G401.6 (cell line): ENCODE measurements around the gene ATG7.
"Not testable (repeated sequence)": the region's sequence is repeated elsewhere in the genome, so short reads cannot be mapped to it uniquely, and the experiment has no call there.

Source experiments
- FAIRE-seq: peaks from 2 replicates; lab custom pipeline; 2012; peaks lifted over from hg19 to GRCh38; lab: Jason Lieb, UNC

ATG7 gene

DNA sequence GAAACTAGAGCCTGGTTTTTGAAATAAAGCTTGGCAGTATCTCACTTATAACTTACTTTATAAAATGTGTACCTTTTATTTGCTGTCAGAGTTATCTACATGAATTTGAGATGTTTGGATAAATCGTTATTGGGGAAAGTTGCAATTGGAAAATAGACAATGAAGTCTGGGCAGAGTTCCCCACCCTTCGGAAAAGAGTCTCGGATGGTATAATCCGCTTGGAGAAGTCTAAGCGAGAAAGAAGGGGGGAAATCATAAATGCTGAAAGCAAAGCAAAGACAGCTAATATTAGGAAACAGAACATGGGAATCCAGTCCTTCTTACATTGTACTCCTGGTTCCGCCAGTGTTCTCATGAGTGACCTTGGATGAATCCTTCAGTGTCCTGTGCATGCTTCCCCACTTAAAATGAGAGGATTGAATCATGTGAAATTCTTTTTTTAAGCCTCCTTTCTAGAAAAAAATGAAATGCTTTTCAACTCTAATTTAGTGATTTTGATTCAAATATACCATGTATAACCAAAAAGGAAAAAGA is 162.4 kb downstream of the ATG7 start:
- FAIRE-seq = no peak

- no peak for FAIRE-seq
These were observed 163.4 kb downstream of the ATG7 start for GRCh38 chr3:11435440-11436165.

DNA sequence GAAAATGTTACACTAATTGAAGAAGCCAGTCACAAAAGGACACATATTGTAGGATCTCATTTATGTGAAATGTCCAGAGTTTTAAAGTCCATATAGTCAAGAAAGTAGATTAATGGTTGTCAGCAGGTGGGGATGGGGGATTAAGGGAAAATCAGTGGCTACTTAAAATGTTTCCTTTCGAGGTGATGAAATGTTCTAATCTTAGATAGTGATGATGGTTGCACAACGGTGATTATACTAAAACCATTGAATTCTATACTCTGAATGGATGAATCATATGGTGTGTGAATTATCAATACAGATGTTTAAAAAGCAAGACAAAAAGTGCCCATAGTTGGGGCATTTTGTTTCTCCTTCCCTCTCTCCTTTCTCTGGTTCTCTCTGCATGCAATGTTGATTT is 164.6 kb downstream of the ATG7 start:
- FAIRE-seq = no peak

DNA sequence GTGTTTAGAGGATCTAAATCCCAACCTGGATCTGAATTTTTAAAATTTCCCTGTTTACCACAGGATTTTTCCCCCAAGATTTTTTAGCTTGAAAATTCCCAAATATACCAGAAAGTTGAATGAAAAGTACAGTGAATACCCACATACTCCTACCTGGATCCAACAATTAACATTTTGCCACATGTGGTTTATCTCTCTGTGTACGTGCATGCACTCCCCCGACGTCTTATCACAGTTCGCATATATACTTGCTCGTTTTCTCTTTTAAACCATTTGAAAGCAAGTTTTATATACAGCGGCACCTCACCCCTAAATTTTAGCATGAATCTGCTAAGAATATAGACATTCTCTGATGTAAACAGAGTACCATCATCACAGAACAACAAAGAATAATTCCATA is 165.3 kb downstream of the ATG7 start:
- no peak for FAIRE-seq

- no peak for FAIRE-seq
These were observed 166.4 kb downstream of the ATG7 start for GRCh38 chr3:11438646-11439045.

- not testable (repeated sequence) for FAIRE-seq
These were observed 169.1 kb downstream of the ATG7 start for GRCh38 chr3:11441346-11441745.

DNA sequence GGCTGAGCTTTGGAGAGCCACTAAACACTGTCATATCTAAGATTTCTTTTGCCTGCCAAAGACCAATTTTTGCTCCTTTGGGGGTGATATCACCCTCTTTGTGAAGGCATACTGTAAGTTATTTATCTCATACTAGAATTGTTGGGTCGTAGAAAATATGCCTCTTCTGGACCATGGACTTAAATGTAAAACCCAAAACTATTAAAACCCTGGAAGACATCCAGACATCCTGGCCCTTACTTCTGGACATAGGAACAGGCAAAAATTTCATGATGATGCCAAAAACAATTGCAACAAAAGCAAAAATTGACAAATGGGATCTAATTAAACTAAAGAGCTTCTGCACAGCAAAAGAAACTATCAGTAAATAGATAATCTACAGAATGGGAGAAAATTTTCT is 172.2 kb downstream of the ATG7 start:
- FAIRE-seq = no peak

GRCh38 chr3:11445193-11445592 is 173.0 kb downstream of the ATG7 start:
- FAIRE-seq = not testable (repeated sequence)

DNA sequence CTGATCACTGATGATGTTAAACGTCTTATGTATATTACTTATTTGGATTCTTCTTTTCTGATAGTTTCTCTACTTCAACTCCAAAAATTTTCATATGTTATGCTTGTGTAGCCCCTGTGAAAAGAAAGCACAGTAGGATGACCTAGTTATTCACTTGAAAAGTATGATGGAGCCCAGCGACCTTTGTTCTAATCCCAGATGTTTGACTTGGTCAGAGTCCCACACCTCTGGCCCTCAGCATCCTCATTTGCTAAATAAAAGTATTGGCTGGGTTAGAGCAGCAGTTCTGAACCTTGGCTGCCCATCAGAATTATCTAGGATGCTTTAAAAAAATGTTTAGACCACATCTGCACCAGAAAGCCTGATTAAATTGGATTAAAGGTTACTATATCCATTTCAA is 173.7 kb downstream of the ATG7 start:
- no peak for FAIRE-seq

DNA sequence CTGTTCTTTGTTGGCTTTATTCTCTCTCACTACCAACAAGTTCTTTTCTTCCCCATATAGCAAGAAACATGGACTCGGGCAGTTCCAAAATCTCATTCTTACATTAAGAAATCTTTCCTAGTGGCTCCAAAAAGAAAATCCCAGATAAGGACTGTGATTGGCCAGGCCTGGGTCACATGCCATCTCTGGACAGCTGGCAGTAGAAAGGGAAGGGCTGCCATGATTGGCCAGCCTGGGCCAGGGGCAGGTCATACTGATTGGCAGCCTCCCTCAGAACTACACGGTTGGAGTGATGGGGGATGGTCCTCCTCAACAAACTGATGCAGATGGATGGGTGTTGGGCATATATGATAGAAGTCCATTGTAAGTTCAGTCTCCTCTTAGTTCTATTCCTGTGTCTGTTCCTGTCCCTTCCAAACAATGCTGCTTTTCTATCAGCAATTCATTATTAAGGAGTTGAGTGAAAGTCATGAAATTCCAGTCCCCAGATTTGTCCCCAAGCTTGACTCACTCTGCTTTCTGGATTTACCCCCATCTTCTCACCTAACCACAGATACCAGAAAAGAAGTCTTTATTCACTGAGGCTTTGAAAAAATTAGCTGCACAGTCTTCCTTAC is 175.5 kb downstream of the ATG7 start:
- FAIRE-seq = no peak

DNA sequence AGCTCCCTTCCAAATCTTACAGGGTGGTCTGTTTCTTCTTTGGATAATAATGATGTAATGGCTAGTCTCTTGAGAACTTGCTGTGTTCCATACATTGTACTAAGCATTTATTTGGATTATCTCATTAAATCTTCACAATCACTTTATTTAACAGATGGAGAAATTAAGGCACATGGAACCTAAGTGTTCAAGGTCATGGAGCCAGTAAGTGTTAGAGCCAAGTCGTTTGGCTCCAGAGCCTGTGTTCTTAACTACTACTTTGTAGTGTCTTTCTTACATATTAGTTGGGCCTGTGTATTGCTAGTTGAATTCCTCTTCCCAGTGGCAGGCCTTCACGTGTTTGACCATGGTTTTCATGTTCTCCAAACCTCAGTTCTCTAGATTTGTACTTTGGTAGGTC is 177.8 kb downstream of the ATG7 start:
- no peak for FAIRE-seq

DNA sequence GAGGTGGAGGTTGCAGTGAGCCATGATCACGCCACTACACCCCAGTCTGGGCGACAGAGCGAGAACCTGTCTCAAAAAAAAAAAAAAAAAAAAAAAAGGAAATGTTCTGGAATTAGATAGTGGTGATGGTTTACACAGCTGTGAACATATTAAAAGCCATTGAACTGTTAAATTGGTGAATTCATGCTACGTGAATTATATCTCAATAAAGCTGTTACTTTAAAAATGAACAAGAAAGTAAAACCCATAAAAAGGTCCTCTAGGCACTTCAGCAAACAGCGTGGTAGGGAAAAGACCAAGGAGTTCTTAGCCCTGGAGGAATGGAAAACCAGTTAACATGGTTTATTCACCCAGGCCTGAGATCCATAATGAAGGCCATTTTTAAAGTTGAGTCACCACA is 180.1 kb downstream of the ATG7 start:
- no peak for FAIRE-seq

GRCh38 chr3:11452885-11453847 is 181.0 kb downstream of the ATG7 start:
- FAIRE-seq = no peak

DNA sequence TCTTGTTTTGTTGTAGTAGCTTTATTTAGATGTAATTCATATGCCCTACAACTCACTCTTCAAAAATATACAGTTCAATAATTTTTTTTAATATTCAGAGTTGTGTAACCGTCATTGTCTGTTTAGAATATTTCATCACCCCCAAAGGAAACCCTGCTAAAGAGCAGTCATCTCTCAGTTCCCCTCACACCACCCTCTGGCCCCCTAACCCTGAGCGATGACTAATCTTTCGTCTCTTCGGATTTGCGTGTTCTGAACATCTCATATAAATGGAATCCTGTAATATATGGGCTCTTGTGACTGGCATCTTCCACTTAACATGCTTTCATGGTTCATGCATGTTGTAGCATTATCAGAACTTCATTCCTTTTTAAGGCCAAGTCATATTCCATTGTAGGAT is 183.8 kb downstream of the ATG7 start:
- FAIRE-seq = no peak

DNA sequence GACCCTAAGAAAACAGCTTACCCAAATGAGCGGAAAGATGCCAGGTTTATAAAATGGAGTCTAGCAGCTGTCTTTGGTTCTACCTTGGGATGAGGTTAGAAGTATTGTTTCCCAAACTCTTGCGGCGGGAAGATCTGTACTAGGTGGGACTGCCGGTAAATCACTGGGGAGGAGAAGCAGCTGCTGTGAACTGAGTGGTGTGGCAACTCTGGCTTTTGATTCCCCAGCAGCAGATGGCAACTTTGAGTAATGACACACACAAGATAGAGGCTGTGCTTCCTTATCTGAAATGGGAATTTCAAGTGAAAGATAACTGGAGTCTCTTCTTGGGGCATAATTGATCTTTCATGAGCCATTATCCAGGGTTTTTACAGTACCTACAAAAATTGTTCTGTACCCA is 184.9 kb downstream of the ATG7 start:
- no peak for FAIRE-seq

GRCh38 chr3:11459186-11459824 is 187.1 kb downstream of the ATG7 start:
- FAIRE-seq = no peak

DNA sequence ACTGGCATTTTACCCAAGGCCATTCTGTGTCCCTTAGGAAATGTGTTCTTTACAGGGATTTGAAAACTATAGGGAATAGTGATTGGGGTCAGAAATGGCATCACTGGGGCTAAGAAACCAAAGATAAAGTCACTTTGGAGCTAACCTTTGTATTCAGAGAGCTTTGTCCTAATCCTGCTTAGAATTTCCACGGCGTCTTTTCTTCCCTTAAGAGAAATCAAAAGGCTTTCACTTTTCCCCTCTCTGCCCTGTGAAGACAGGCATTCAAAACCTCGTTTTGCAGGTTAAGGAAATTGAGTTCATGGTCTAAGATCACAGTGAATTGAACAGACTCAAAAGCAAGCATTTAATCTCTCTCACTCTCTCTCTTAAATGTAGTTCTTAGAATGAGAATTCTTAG is 189.0 kb downstream of the ATG7 start:
- no peak for FAIRE-seq

- not testable (repeated sequence) for FAIRE-seq
These were observed 190.5 kb downstream of the ATG7 start for GRCh38 chr3:11462673-11463072.

DNA sequence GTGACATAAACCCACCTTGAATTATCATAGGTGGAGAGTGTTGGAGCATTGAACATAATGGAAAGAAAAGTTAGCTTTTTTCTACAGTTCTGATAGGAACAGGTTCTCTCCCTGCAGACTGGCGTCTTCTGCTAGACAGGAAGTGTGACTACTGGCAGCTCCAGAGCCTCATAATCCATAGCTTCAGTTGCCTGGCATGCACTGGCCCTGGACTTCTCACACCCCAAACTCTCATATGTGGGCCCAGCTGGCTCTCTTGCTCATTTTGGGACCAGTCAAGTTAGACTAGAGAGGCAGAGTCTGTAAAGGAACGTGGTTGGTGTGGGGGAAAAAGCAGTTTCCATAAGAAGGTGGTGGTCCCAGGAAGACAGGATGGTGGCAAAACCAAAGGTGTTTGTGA is 191.4 kb downstream of the ATG7 start:
- FAIRE-seq = no peak

DNA sequence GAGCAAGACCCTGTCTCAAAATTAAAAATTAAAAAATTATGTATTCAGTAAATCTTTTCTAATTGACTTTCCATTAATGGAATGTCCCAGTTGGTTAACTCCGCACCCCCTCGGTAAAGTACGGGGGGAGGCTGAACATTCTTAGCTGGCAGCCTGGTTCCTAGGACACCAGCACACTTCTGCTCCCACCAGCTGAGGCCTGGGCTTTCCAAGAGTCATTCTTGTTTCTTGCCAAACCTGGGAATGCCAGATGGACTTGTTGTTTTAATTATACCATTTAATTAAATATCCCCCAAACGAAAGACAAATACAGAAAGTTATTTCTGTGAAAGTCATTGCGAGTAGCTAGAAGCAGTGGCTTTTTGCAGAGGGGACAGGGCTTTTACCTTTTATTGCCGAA is 192.2 kb downstream of the ATG7 start:
- FAIRE-seq = no peak

- no peak for FAIRE-seq
These were observed 193.8 kb downstream of the ATG7 start for GRCh38 chr3:11465744-11466616.
